Tibial nerve (tissue), 4 donors: ENCODE measurements around the gene DYNC1I1. TPM values are rescaled to one million over a fixed set of nuclear protein-coding genes. Genes with fewer than 3 reads are reported as not detected.

Source experiments
- DNase-seq, 2 donors: peaks; one replicate each; pipeline ENCODE4 v3.0.0-alpha.2; 2019; ENCODE audit warnings: low spot score in 2 of 2
- H3K27ac ChIP-seq, 4 donors: fragments of 200-600 bp; sonication (generic) in 3 of 4; one replicate each; pipeline ENCODE4 v1.5.1; 2017 to 2019; ENCODE audit warnings: mild to moderate bottlenecking in 1 of 4
- H3K27me3 ChIP-seq, 2 donors: fragments of 200-600 bp; sonication (generic) in 1 of 2; one replicate each; pipeline versions ENCODE4 v1.5.1 to v1.6.0; 2017 to 2019
- H3K36me3 ChIP-seq, 3 donors: fragments of 200-600 bp; sonication (generic); one replicate each; pipeline ENCODE4 v1.5.1; 2018 to 2019
- H3K4me1 ChIP-seq, 4 donors: fragments of 200-600 bp; sonication (generic) in 3 of 4; one replicate each; pipeline ENCODE4 v1.5.1; 2017 to 2019
- H3K4me3 ChIP-seq, 4 donors: fragments of 200-600 bp; sonication (generic) in 3 of 4; one replicate each; pipeline ENCODE4 v1.5.1; 2017 to 2019; ENCODE audit warnings: mild to moderate bottlenecking in 1 of 4, moderate library complexity in 1 of 4
- H3K9me3 ChIP-seq, 4 donors: fragments of 200-600 bp; sonication (generic) in 3 of 4; one replicate each; pipeline ENCODE4 v1.5.1; 2017 to 2019
- CTCF ChIP-seq, 5 experiments: fragments of 200-600 bp in 3 of 5; fragments of 450-650 bp in 2 of 5; sonication (generic) in 3 of 5; IDR thresholded peaks; one replicate each; pipeline ENCODE4 v1.5.1; 2016 to 2019; ENCODE audit warnings: antibody characterized with exemption in 5 of 5, mild to moderate bottlenecking in 3 of 5, moderate library complexity in 2 of 5
- EP300 ChIP-seq, 2 donors: sonication (generic); formaldehyde crosslinking; IDR thresholded peaks; one replicate each; pipeline ENCODE4 v1.6.1; 2017; ENCODE audit warnings: antibody characterized with exemption in 2 of 2, mild to moderate bottlenecking in 1 of 2
- POLR2A ChIP-seq, 2 donors: fragments of 450-650 bp; IDR thresholded peaks; one replicate each; pipeline ENCODE4 v1.6.1; 2017; ENCODE audit warnings: antibody characterized with exemption in 2 of 2, mild to moderate bottlenecking in 2 of 2, moderate library complexity in 2 of 2
- WGBS, 2 donors: methylation state at CpG; one replicate each; pipeline ENCODE4 v1.1.5; 2018; 5-methylcytosine and 5-hydroxymethylcytosine counted together
- total RNA-seq, 4 donors: library from RNA; depleted of rRNA; stranded (reverse); fragments of >200 nt; gene quantifications; one replicate each; pipeline ENCODE4 v1.1.0, GENCODE V29; 2016

Gene DYNC1I1
- total RNA-seq: 10 to 100 TPM in 2 of 4 donors, 1 to 10 TPM in 2; 5.5 to 12.0 (median 9.8) TPM

- peak; percentile 17 to 30 for DNase-seq
- H3K4me3 ChIP-seq: peak within 1 kb of the TSS; percentile 42 to 84 (median 60)
- H3K27ac ChIP-seq: peak within 1 kb of the TSS in 2 of 4 donors; percentile 46 to 73
- peaks cover 0 to 19% (median 7%) of the 10 kb centered on the region in 4 donors for H3K4me1 ChIP-seq
- H3K36me3 ChIP-seq: no peaks in the 10 kb centered on the region
- peak in 1 of 2 donors; percentile 48 for TF ChIP-seq POLR2A (IDR thresholded peaks at IDR 0.05)
- no peak for TF ChIP-seq CTCF (IDR thresholded peaks at IDR 0.05)
- peak in 1 of 2 donors; percentile 32 for TF ChIP-seq EP300 (IDR thresholded peaks at IDR 0.05)
- WGBS, 2 donors: 0% methylated on average over 12 to 18 of the region's 49 CpGs
- peaks cover 0 to 5% of the 10 kb centered on the region in 2 donors for H3K27me3 ChIP-seq
- H3K9me3 ChIP-seq: no peaks in the 10 kb centered on the region
These were observed at the start of gene DYNC1I1 for GRCh38 chr7:95772298-95772770. Gene DYNC1I1, plus strand, starts transcription at chr7:95772554. Its CDS starts 32,176 bp downstream, at chr7:95804730.

- Histone ChIP-seq H3K36me3 (no peaks in the 10 kb centered on the region), H3K4me3 (no peak overlapping the region), H3K9me3 (no peaks in the 10 kb centered on the region), H3K27ac (no peak overlapping the region), H3K27me3 (no peaks in the 10 kb centered on the region), H3K4me1 (no peaks in the 10 kb centered on the region)
- peak in 1 of 2 donors; percentile 25 for DNase-seq
- 20 to 31% methylated on average over 2 of the region's 2 CpGs for whole genome bisulfite sequencing, 2 donors
- TF ChIP-seq POLR2A (IDR thresholded peaks at IDR 0.05): no peak
- TF ChIP-seq CTCF (IDR thresholded peaks at IDR 0.05): peak in 2 of 5 experiments; percentile 34 to 42
These were observed 48.7 kb upstream of the DYNC1I1 start for GRCh38 chr7:95723583-95724180.

- H3K36me3 ChIP-seq: no peaks in the 10 kb centered on the region
- H3K27me3 ChIP-seq: no peaks in the 10 kb centered on the region
- no peak for TF ChIP-seq EP300 (IDR thresholded peaks at IDR 0.05)
- TF ChIP-seq POLR2A (IDR thresholded peaks at IDR 0.05): no peak
- TF ChIP-seq CTCF (IDR thresholded peaks at IDR 0.05): no peak
- no peak overlapping the region for H3K4me3 ChIP-seq
- no peak overlapping the region for H3K27ac ChIP-seq
- no peaks in the 10 kb centered on the region for H3K9me3 ChIP-seq
- WGBS, 2 donors: 74 to 86% methylated on average over 1 of the region's 1 CpG
- no peak for DNase-seq
- no peaks in the 10 kb centered on the region for H3K4me1 ChIP-seq
These were observed 47.1 kb upstream of the DYNC1I1 start for GRCh38 chr7:95725205-95725604.

- DNase-seq: no peak
- H3K36me3 ChIP-seq: no peaks in the 10 kb centered on the region
- TF ChIP-seq POLR2A (IDR thresholded peaks at IDR 0.05) (no peak), CTCF (IDR thresholded peaks at IDR 0.05) (no peak), EP300 (IDR thresholded peaks at IDR 0.05) (no peak)
- H3K9me3 ChIP-seq: no peaks in the 10 kb centered on the region
- H3K4me3 ChIP-seq: no peak overlapping the region
- 69 to 79% methylated on average over 4 of the region's 4 CpGs for WGBS, 2 donors
- no peak overlapping the region for H3K27ac ChIP-seq
- H3K4me1 ChIP-seq: no peaks in the 10 kb centered on the region
- H3K27me3 ChIP-seq: no peaks in the 10 kb centered on the region
These were observed 41.7 kb upstream of the DYNC1I1 start for GRCh38 chr7:95730493-95731280.

GRCh38 chr7:95736635-95737034 lies 35.7 kb upstream of the DYNC1I1 start:
- Histone ChIP-seq H3K4me1 (no peaks in the 10 kb centered on the region), H3K36me3 (no peaks in the 10 kb centered on the region), H3K4me3 (no peak overlapping the region), H3K9me3 (no peaks in the 10 kb centered on the region), H3K27ac (no peak overlapping the region), H3K27me3 (no peaks in the 10 kb centered on the region)
- WGBS, 2 donors: 59 to 81% methylated on average over 3 of the region's 3 CpGs
- TF ChIP-seq POLR2A (IDR thresholded peaks at IDR 0.05) (no peak), CTCF (IDR thresholded peaks at IDR 0.05) (no peak), EP300 (IDR thresholded peaks at IDR 0.05) (no peak)
- DNase-seq: no peak
